Breast epithelium (tissue), 4 donors: ENCODE data around the gene NDUFAF3. TPM values are rescaled to one million over a fixed set of nuclear protein-coding genes. Genes with fewer than 3 reads are reported as not detected.

Source experiments
- DNase-seq, 2 donors: peaks; one replicate each; pipeline ENCODE4 v3.0.0-alpha.2; 2019; ENCODE audit warnings: low spot score in 2 of 2
- H3K27ac ChIP-seq, 2 donors: fragments of 200-600 bp; sonication (generic) in 1 of 2; one replicate each; pipeline ENCODE4 v1.5.1; 2016 to 2019; ENCODE audit warnings: mild to moderate bottlenecking in 1 of 2
- H3K27me3 ChIP-seq, 2 donors: fragments of 200-600 bp; sonication (generic) in 1 of 2; one replicate each; pipeline versions ENCODE4 v1.5.1 to v1.6.0; 2017 to 2019; ENCODE audit warnings: control low read depth in 1 of 2, mild to moderate bottlenecking in 1 of 2
- H3K36me3 ChIP-seq: fragments of 200-600 bp; one replicate; pipeline ENCODE4 v1.5.1; 2019
- H3K4me1 ChIP-seq, 2 donors: fragments of 200-600 bp; sonication (generic); one replicate each; pipeline ENCODE4 v1.5.1; 2016 to 2019; ENCODE audit warnings: control low read depth in 1 of 2
- H3K4me3 ChIP-seq, 3 donors: fragments of 200-600 bp; sonication (generic); 1 replicate in 2 of 3; 2 replicates in 1 of 3; pipeline ENCODE4 v1.5.1; 2016 to 2019; ENCODE audit warnings: mild to moderate bottlenecking in 3 of 3, moderate library complexity in 2 of 3
- H3K9me3 ChIP-seq, 2 donors: fragments of 200-600 bp; sonication (generic) in 1 of 2; one replicate each; pipeline ENCODE4 v1.5.1; 2016 to 2019; ENCODE audit warnings: control low read depth in 1 of 2
- CTCF ChIP-seq, 3 donors: fragments of 450-650 bp; IDR thresholded peaks; one replicate each; pipeline ENCODE4 v1.5.1; 2016 to 2017; ENCODE audit warnings: antibody characterized with exemption in 3 of 3, mild to moderate bottlenecking in 3 of 3, moderate library complexity in 3 of 3
- POLR2A ChIP-seq: fragments of 450-650 bp; IDR thresholded peaks from one replicate; pipeline ENCODE4 v1.6.1; 2016; ENCODE audit warnings: antibody characterized with exemption, mild to moderate bottlenecking, moderate library complexity
- POLR2AphosphoS5 ChIP-seq, 3 donors: sonication (generic); formaldehyde crosslinking; IDR thresholded peaks; one replicate each; pipeline ENCODE4 v1.6.1; 2017; ENCODE audit warnings: antibody characterized with exemption in 3 of 3
- intact Hi-C: fragments of 100-400 bp; cut with DNase I; formaldehyde crosslinking; loops from one replicate; pipeline ENCODE4 v1.15.1; 2023; ENCODE audit warnings: low total_unique reads
- total RNA-seq, 3 donors: library from RNA; depleted of rRNA; stranded (reverse); fragments of >200 nt; gene quantifications; one replicate each; pipeline ENCODE4 v1.1.0, GENCODE V29; 2016

Gene NDUFAF3
- total RNA-seq, 3 donors from 2014 or later, result 151 to 171 (median 164) TPM

DNA sequence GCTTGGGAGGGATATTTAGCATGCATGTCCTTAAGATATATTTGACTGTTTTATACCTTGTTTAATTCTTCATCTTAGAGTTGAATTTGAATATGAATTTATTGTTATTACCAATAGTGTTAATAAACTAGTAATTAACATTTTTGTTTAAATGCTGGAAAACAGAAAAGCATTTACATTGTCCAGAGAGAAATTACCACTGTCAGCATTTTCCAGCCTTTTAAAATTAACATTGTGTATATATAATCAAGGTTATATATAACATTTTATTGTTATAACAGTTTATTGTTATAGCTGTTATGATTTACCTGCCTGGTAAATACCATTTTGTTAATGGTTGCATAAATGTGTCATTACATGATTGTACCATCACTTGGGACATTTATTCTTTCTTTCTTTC, 39.9 kb upstream of the NDUFAF3 start:
- Histone ChIP-seq H3K4me3 (no peak overlapping the region), H3K36me3 (no peaks in the 10 kb centered on the region), H3K27ac (no peak overlapping the region), H3K27me3 (no peaks in the 10 kb centered on the region), H3K9me3 (no peaks in the 10 kb centered on the region), H3K4me1 (no peaks in the 10 kb centered on the region)
- no peak for DNase-seq
- intact Hi-C loops, result no loop called here
- TF ChIP-seq POLR2AphosphoS5 (IDR thresholded peaks at IDR 0.05), result no peak
- no peak for TF ChIP-seq POLR2A
- no peak for TF ChIP-seq CTCF (IDR thresholded peaks at IDR 0.05)

- no peak overlapping the region for H3K4me3 ChIP-seq
- H3K27me3 ChIP-seq, result no peaks in the 10 kb centered on the region
- TF ChIP-seq CTCF (IDR thresholded peaks at IDR 0.05) (no peak), POLR2AphosphoS5 (IDR thresholded peaks at IDR 0.05) (no peak), POLR2A (no peak)
- H3K36me3 ChIP-seq, result no peaks in the 10 kb centered on the region
- no peaks in the 10 kb centered on the region for H3K4me1 ChIP-seq
- no peak overlapping the region for H3K27ac ChIP-seq
- no peaks in the 10 kb centered on the region for H3K9me3 ChIP-seq
- intact Hi-C loops, result no loop called here
- DNase-seq, result no peak
Observed at GRCh38 chr3:48982686-48983085, 39.2 kb upstream of the NDUFAF3 start.

- DNase-seq, result no peak
- intact Hi-C loops, result no loop called here
- H3K4me1 ChIP-seq, result no peaks in the 10 kb centered on the region
- H3K4me3 ChIP-seq, result no peak overlapping the region
- no peak overlapping the region for H3K27ac ChIP-seq
- H3K36me3 ChIP-seq, result no peaks in the 10 kb centered on the region
- TF ChIP-seq POLR2AphosphoS5 (IDR thresholded peaks at IDR 0.05) (no peak), POLR2A (no peak), CTCF (IDR thresholded peaks at IDR 0.05) (no peak)
- H3K9me3 ChIP-seq, result no peaks in the 10 kb centered on the region
- no peaks in the 10 kb centered on the region for H3K27me3 ChIP-seq
Observed at GRCh38 chr3:48983096-48983495, 38.8 kb upstream of the NDUFAF3 start.

DNA sequence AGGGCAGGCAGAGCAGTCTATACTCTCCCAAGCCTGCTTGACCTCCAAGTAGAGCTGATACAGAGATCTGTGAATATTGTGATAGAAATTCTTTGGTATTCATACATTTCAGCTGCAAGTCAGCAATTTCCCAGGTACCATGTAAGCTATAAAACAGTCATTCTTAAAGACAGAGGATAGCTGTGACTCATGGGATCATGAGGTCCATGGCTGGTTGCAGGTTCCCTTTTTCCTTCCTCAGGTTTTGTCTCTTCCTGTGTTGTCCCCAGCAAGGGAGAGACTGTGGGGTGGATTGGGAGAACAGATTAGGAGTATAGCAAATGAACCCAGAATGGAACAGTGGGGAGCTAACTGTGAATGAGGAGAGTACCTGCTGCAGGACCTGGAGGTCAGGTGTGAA, 37.3 kb upstream of the NDUFAF3 start:
- H3K27me3 ChIP-seq, result no peaks in the 10 kb centered on the region
- intact Hi-C loops, result no loop called here
- no peak for DNase-seq

DNA sequence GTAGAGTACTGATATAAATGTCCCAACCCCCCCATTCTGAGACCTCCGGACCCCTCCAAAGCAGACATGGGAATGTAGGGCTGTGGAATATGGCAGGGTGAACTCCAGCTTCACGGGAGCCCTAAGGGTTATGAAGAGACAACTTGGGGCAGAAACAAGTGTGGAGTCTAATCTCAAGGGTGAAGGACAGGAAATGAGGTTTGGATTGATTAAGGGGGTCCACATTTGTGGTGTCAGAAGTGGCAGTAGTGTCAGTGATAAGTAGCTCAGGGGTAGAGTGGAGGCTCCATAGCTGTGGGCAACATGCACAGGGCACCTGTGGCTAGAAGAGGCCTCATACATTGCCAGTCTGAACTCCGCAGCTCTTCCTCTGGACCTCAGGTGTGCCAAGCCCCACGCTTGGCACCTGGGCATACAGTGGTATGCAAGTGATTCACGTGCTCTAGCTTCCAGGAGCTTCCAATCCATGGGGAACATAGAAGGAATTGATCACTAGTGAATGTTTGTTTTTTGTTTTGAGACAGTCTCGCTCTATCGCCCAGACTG, 36.0 kb upstream of the NDUFAF3 start:
- Histone ChIP-seq H3K9me3 (no peaks in the 10 kb centered on the region), H3K27ac (no peak overlapping the region), H3K36me3 (no peaks in the 10 kb centered on the region), H3K27me3 (no peaks in the 10 kb centered on the region), H3K4me3 (no peak overlapping the region), H3K4me1 (peaks cover 5 to 7% of the 10 kb centered on the region in 2 donors)
- no peak for TF ChIP-seq POLR2A
- no peak for TF ChIP-seq CTCF (IDR thresholded peaks at IDR 0.05)
- no peak for TF ChIP-seq POLR2AphosphoS5 (IDR thresholded peaks at IDR 0.05)
- DNase-seq, result no peak
- intact Hi-C loops, result no loop called here

More for the DNA sequence above, 37.3 kb upstream of the NDUFAF3 start:
- no peaks in the 10 kb centered on the region for H3K36me3 ChIP-seq
- H3K27ac ChIP-seq, result no peak overlapping the region
- H3K9me3 ChIP-seq, result no peaks in the 10 kb centered on the region
- H3K4me3 ChIP-seq, result no peak overlapping the region
- TF ChIP-seq POLR2AphosphoS5 (IDR thresholded peaks at IDR 0.05), result no peak
- TF ChIP-seq POLR2A, result no peak
- TF ChIP-seq CTCF (IDR thresholded peaks at IDR 0.05), result no peak
- peaks cover 5 to 7% of the 10 kb centered on the region in 2 donors for H3K4me1 ChIP-seq
